ENCODE data around the gene INPP5A. TPM values are rescaled to one million over a fixed set of nuclear protein-coding genes. Genes with fewer than 3 reads are reported as not detected.

The INPP5A gene
- total and polyA plus RNA-seq, 10 of the 15 experiments (the other 5 are each of a cell fraction or from before 2014, with no cell fraction given) = 0.52 to 15.0 (median 6.3) TPM

GRCh38 chr10:132749371-132749795 is 211.8 kb downstream of the INPP5A start:
- Histone ChIP-seq H3K9ac (ENCODE audit: control insufficient read depth, insufficient read depth, low read length) (no peak overlapping the region), H3K4me2 (ENCODE audit: control insufficient read depth, insufficient read depth) (no peak overlapping the region), H2AFZ (ENCODE audit: control insufficient read depth, low read depth, low read length) (no peak overlapping the region), H3K4me1 (ENCODE audit: control insufficient read depth, insufficient read depth, low read length) (no peaks in the 10 kb centered on the region), H3K27me3 (replicated peaks in 1 of 2; ENCODE audit: control insufficient read depth in 2 of 2, insufficient read depth in 2 of 2, low read length in 1 of 2) (no peaks in the 10 kb centered on the region), H3K79me2 (ENCODE audit: control insufficient read depth, insufficient read depth, low read length) (no peaks in the 10 kb centered on the region), H3K4me3 (no peak overlapping the region), H4K20me1 (ENCODE audit: control insufficient read depth, insufficient read depth) (no peaks in the 10 kb centered on the region), H3K27ac (ENCODE audit: control insufficient read depth, insufficient read depth) (no peak overlapping the region), H3K36me3 (ENCODE audit: control insufficient read depth in 2 of 2, insufficient read depth in 2 of 2, low read length in 1 of 2) (peaks cover 0 to 3% of the 10 kb centered on the region in 2 experiments; a peak in 3 of 4 replicates), H3K9me3 (replicated peaks; ENCODE audit: control insufficient read depth, insufficient read depth, low read length) (no peaks in the 10 kb centered on the region; the same call in 2 of the 3 replicates)
- in situ Hi-C loops (cut with MboI) (no loop called here), intact Hi-C loops (cut with micrococcal nuclease; ENCODE audit: unreplicated experiment) (no loop called here)
- ATAC-seq = no peak
- BruUV-seq (replicated peaks) = no TSS peak
- TF ChIP-seq NFYA (IDR thresholded peaks at IDR 0.05; ENCODE audit: borderline replicate concordance, low read depth, low read length) (no peak), ATF3 (IDR thresholded peaks at IDR 0.05; ENCODE audit: borderline replicate concordance, extremely low read depth, low read depth, low read length) (no peak), SIN3A (IDR thresholded peaks at IDR 0.05; ENCODE audit: low read depth, low read length) (no peak), MEF2A (IDR thresholded peaks at IDR 0.05; ENCODE audit: insufficient read depth, low read depth, low read length) (no peak), MTA3 (IDR thresholded peaks at IDR 0.05; ENCODE audit: borderline replicate concordance, low read length) (no peak)
- CTCF ChIA-PET = no interaction called here
- POLR2A ChIA-PET = interaction anchor here (0.6 kb wide), 1 partner anchor 864 kb away, joined by 4 read pairs; no protein-coding TSS in a partner anchor
- SMC1A ChIA-PET (ENCODE audit: uncharacterized antibody, unreplicated experiment) = no interaction called here
- FAIRE-seq = no peak
- RAD21 ChIA-PET (ENCODE audit: unreplicated experiment) = no interaction called here
- no peak for DNase-seq (ENCODE audit: low read depth, low spot score)
- WGBS (ENCODE audit: insufficient coverage, insufficient replicate concordance, low lambda C conversion rate, missing lambda C conversion rate) = 90% methylated on average over 22 of the region's 22 CpGs

DNA sequence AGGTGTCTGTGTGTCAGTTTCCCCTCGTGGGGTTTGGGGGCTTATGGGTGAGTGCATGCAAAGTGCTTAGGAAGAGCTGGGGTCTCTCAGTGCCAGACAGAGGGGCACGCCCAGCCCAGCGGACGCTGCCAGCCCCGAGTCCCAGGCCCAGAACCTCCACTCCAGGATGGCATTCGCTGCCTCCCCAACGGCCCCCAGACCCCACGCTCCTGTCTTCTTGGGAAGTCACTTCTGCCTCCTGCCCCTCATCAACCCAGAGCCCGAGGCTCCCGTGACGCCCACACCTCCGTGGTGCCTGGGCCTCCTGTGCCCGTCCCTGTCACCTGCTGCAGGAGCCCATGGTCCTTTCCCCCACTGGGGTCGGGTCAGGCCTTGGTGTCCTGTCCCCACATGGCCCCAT is 213.3 kb downstream of the INPP5A start:
- no peaks in the 10 kb centered on the region for H3K27me3 ChIP-seq (replicated peaks in 1 of 2; ENCODE audit: control insufficient read depth in 2 of 2, insufficient read depth in 2 of 2, low read length in 1 of 2)
- intact Hi-C loops (cut with micrococcal nuclease; ENCODE audit: unreplicated experiment) = no loop called here
- H3K4me3 ChIP-seq = no peak overlapping the region
- in situ Hi-C loops (cut with MboI) = no loop called here
- no peak for FAIRE-seq
- ChIA-PET CTCF (no interaction called here), POLR2A (no interaction called here), SMC1A (ENCODE audit: uncharacterized antibody, unreplicated experiment) (no interaction called here), RAD21 (ENCODE audit: unreplicated experiment) (no interaction called here)
- no TSS peak for BruUV-seq (replicated peaks)
- no peak for DNase-seq (ENCODE audit: low read depth, low spot score)
- no peak overlapping the region for H3K4me2 ChIP-seq (ENCODE audit: control insufficient read depth, insufficient read depth)
- no peaks in the 10 kb centered on the region for H3K79me2 ChIP-seq (ENCODE audit: control insufficient read depth, insufficient read depth, low read length)
- TF ChIP-seq TBL1XR1 (IDR thresholded peaks at IDR 0.05; ENCODE audit: low read depth, low read length) (no peak), SPI1 (IDR thresholded peaks at IDR 0.05; ENCODE audit: borderline replicate concordance, insufficient read depth, low read depth, low read length) (no peak), EED (IDR thresholded peaks at IDR 0.05; ENCODE audit: low read depth) (no peak), BCL3 (IDR thresholded peaks at IDR 0.05; ENCODE audit: borderline replicate concordance, insufficient read depth, low read depth, low read length, poor library complexity, severe bottlenecking) (no peak), NFIC (IDR thresholded peaks at IDR 0.05; ENCODE audit: low read depth, low read length) (no peak), TCF12 (IDR thresholded peaks at IDR 0.05; ENCODE audit: low read depth, low read length) (no peak), RAD51 (IDR thresholded peaks at IDR 0.05) (no peak), CBFB (IDR thresholded peaks at IDR 0.05; ENCODE audit: low read depth) (no peak), POU2F2 (IDR thresholded peaks at IDR 0.05; ENCODE audit: borderline replicate concordance, low read depth, low read length) (no peak)
- WGBS (ENCODE audit: insufficient coverage, insufficient replicate concordance, low lambda C conversion rate, missing lambda C conversion rate) = 88% methylated on average over 14 of the region's 14 CpGs
- H4K20me1 ChIP-seq (ENCODE audit: control insufficient read depth, insufficient read depth) = no peaks in the 10 kb centered on the region
- H3K27ac ChIP-seq (ENCODE audit: control insufficient read depth, insufficient read depth) = no peak overlapping the region
- no peak for ATAC-seq
- peaks cover under 1% of the 10 kb centered on the region; the same call in 2 of the 3 replicates for H3K9me3 ChIP-seq (replicated peaks; ENCODE audit: control insufficient read depth, insufficient read depth, low read length)
- peaks cover 0 to 3% of the 10 kb centered on the region in 2 experiments; a peak in 3 of 4 replicates for H3K36me3 ChIP-seq (ENCODE audit: control insufficient read depth in 2 of 2, insufficient read depth in 2 of 2, low read length in 1 of 2)
- H3K9ac ChIP-seq (ENCODE audit: control insufficient read depth, insufficient read depth, low read length) = no peak overlapping the region
- no peaks in the 10 kb centered on the region for H3K4me1 ChIP-seq (ENCODE audit: control insufficient read depth, insufficient read depth, low read length)
- no peak overlapping the region for H2AFZ ChIP-seq (ENCODE audit: control insufficient read depth, low read depth, low read length)

Measured in GM12878 (cell line).